Measurements from ENCODE around the gene EXOC5.

The EXOC5 gene, protein sequence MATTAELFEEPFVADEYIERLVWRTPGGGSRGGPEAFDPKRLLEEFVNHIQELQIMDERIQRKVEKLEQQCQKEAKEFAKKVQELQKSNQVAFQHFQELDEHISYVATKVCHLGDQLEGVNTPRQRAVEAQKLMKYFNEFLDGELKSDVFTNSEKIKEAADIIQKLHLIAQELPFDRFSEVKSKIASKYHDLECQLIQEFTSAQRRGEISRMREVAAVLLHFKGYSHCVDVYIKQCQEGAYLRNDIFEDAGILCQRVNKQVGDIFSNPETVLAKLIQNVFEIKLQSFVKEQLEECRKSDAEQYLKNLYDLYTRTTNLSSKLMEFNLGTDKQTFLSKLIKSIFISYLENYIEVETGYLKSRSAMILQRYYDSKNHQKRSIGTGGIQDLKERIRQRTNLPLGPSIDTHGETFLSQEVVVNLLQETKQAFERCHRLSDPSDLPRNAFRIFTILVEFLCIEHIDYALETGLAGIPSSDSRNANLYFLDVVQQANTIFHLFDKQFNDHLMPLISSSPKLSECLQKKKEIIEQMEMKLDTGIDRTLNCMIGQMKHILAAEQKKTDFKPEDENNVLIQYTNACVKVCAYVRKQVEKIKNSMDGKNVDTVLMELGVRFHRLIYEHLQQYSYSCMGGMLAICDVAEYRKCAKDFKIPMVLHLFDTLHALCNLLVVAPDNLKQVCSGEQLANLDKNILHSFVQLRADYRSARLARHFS

DNA sequence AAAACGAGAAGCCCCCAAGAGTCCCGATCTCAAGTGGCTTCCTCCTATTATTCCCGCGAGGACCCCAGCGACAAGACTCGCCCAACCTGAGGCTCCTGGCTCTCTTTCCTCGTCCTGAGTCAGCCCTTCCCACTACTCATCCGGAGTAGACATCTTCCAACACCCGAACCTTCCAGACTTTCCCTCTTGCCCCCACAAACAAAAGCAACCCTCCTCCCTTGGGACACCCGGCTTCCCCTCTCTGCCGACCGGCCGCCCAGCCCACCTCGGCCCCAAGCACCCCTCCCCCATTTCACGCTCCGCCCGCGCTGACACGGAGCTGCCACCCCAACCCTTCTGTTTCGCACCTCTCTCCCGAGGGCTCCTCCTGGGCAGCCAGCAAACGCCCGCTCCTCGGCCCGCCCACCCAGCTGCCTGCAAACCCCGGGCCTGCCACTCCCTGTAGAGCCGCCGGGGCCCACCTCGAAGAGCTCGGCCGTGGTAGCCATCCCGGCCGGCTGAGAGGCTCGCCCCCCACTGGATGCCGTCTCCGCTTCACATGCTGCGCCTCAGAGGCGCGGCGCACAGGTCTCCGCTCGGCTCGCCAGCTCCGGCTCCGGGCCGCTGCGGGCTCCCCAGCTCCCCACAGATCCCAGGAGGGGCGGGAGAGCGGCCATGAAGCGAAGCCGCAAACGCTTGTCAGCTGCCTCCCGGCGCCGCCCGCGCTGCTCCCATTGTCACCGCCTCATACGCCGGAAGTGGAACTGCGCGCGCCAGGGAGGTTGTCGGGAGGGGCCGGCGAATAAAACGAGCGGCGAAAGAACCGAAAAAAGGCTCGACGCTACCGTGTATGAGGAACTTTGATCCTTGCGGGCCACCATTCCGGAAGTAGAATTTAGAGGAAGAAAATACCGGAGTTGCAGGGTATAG, at the start of gene EXOC5, which contains the start of gene AP5M1:
TSS of gene EXOC5 (minus strand) at position 745 of the 909 bp plus-strand sequence. CDS start at position 488, 257 bp downstream.
TSS of gene AP5M1 (plus strand) at position 811 of the 909 bp plus-strand sequence. CDS start 344 bp downstream, outside the sequence.
- peak; percentile 95 for DNase-seq (ENCODE audit: low spot score)
- FAIRE-seq: peak; percentile 91

DNA sequence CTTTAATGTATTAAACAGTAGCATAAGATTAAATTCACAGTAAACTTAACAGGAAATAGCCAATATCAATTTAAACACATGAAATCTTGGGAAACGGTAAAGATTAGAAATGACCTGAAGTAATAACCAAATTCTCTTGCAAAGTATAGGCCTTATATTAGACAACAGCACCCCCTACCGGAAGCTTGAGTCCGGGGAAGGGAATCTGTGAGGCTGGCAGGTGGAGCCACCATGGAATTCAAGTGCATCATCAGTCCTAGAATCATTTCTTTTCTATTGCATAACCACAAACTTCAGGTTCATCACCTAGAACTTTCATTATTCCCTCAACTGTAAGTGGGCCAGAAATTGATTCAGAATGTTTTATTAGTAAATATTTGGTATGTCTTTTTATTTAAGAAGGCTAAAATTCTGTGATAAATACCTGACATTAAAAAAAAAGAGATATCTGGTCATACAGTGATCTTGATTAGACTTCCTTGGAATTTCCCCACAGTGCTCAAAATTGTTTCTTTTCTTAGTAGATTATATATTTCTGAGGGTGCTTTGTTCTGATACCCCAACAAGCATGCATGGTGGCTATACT, 48.6 kb upstream of the EXOC5 start:
- DNase-seq (ENCODE audit: low spot score) (peak; percentile 82), FAIRE-seq (no peak)

DNA sequence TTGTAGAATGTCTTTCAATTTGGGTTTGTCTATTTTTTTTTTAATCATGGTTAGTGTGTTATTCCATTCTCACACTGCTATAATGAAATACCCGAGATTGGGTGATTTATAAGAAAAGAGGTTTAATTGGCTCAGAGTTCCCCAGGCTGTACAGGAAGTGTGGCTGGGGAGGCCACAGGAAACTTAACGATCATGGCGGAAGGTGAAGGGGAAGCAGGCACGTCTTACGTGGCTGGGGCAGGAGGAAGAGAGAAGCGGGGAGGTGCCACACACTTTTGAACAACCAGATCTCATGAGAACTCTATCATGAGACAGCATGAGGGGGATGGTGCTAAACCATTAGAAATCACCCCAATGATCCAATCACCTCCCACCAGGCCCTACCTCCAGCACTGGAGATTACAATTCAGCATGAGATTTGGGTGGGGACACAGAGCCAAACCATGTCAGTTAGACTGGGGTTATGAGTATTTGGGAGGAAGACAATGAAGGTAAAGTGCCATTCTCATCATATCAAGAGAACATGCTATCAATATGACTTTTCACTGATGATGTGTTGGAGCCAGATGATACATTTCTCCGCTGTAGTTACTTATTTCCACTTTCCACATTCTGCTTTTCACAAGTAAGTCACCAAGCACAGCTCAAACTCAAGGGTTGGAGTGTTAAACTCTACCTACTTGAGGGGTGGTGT, 45.8 kb upstream of the EXOC5 start:
- peak; percentile 27 for FAIRE-seq

DNA sequence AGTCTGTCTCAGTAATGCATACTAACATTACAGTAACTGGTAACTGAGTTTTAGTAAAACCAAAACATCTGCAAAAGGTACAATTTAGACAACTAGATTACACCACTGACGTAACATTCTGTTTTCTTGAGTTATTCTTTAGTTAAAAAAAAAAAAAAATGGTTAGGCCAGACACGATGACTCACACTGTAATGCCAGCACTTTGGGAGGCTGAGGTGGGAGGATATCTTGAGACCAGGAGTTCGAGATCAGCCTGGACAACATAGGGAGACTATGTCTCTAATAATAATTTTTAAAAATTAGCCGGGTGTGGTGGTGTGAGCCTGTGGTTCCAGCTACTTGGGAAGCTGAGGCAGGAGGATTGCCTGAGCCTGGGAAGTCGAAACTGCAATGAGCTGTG, 34.2 kb upstream of the EXOC5 start:
- no peak for FAIRE-seq

More for the DNA sequence above, 45.8 kb upstream of the EXOC5 start:
- DNase-seq (ENCODE audit: low spot score): no peak

DNA sequence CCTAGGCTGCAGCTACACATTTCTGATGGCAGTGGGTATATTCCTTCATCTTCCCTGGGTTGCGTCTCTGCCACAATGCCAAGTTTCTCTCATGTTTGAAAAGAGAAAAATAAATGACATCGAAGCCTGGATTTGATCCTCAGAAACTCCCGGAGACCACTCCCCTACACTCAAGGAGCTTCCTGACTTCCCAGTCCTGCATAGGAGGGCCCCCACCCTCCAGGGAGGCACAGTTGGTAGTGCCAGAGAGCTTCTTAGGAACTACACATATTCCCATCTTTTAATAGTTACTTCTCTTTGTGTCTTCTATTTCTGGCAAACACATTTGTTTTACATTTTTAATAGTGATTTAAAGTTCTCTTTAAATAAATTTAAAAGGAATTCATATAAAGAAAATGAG, 30.8 kb upstream of the EXOC5 start:
- DNase-seq (ENCODE audit: low spot score): no peak
- FAIRE-seq: no peak

More for the DNA sequence above, 34.2 kb upstream of the EXOC5 start:
- no peak for DNase-seq (ENCODE audit: low spot score)

DNA sequence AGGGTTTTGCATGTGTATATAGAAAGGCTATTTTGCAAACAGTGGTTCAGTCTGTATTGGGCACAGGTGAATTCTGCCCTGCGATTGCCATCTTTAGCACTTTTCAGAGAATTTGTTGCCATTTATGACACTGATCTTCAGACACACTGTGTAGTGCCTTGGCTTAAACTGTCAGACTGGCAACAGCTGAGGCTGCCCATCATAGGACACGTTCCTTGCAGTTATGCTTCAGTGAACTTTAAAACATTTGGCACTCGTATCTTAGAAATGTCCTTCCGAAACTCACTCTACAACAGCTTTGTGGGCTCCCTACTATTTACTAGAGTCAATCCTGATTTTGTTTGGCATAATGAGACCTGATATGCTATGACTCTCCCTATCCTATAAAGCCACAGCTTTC, 29.1 kb upstream of the EXOC5 start:
- FAIRE-seq (peak; percentile 81), DNase-seq (ENCODE audit: low spot score) (no peak)

DNA sequence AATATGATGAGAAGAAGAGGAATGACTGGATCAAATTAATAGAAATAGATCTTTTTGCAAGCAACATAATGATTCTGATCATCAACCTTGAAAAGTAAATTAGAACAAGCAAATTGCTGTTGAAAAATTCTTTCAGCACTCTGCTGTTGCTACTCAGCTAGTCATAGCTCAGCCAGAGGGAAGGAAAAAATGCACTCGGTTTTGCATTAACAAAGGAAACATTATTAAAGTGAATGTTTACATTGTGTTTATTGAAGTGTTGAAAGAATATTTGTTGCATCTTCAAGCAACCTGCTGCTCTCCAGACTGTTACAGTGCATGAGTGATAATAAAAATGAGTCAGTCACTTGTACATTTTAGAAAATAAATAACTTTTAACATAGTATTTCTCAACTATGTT, 26.5 kb upstream of the EXOC5 start:
- FAIRE-seq: no peak

DNA sequence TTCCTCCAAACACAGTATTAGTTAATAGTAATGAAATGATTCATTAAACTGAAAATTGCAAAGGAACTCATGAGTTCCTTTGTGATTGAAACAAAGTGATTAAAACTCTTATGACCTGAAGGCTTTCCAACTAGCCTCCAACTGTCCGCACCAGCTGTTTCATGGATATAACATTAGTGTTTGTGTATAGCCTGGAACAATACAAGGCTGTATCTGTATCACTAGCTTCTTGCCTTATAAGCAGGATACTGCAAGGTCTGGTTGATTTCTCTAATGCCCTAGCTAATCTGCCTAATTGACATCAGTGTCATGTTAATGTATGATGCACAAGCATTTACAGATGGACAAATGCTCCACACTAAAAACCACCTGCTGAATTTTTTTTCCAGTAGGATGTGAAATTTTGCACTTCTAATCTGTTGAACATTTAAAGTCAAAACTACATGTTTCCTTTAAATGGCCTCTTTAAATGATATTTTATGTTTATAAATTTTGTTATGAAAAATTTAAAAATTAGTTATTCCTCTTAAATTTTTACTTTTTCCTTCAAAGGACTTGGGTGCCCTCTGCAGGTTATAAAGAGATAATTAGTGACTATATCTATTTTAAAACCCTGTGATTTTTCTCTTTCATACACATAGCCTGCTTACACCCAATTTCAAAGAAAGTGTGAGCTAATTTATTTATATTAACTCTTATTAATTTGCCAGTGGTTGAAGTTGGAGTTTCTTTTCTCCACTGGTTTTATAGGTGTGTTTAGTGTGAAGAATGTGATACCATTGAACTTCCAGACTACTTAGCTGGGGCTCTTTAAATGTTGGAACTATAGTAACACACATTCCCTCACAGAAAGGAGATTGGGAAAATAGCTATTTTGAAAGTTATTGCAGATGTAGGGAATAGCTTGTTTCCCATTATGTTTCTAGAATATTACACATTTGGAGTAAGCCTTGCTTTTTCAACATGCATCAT, 25.4 kb upstream of the EXOC5 start:
- DNase-seq (ENCODE audit: low spot score): no peak
- peak; percentile 56 for FAIRE-seq

More for the DNA sequence above, 26.5 kb upstream of the EXOC5 start:
- DNase-seq (ENCODE audit: low spot score): no peak

DNA sequence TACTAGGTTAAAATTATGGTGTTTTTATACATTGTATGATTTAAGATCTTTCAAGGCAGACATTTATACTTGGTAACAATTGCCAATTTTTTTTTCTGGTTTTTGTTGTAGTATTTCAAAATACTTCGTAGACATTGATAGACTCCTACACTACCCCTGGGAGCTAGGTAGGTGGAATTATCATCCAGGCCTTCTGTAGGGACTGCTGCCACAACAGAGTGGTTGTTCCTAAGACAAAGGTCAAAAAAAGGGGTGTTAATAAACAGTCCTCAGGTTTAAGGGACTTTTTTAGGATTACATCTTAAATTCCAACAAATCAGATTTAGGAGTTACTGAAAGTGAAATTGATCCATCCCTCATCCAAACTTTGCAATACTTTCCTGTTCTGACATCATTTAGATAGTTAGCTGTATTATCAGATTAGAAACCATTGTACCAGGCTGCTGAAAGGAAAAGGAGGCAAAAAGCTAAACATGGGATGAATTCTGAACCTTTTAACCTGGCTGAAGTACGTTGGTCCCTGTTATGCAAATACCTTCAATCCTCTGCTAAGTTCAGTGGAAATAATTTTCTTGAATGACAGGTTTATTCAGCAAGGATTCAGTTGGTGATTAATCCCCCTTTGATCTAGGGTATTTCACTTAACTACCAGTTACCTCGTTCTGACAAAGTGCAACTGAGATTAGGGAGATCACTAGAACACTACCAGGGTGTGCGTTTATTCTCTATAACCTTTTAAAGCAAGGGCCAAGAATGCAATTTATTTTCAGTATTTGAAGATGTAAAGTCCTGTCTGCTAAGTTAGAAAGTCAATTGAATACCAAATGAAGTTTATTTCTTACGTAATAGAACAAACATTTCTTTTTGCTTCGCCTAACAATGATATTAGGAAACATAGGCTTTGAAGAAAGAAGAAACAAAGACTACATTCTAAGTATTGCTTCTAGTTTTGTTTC, 23.3 kb upstream of the EXOC5 start:
- FAIRE-seq (peak; percentile 20), DNase-seq (ENCODE audit: low spot score) (no peak)

DNA sequence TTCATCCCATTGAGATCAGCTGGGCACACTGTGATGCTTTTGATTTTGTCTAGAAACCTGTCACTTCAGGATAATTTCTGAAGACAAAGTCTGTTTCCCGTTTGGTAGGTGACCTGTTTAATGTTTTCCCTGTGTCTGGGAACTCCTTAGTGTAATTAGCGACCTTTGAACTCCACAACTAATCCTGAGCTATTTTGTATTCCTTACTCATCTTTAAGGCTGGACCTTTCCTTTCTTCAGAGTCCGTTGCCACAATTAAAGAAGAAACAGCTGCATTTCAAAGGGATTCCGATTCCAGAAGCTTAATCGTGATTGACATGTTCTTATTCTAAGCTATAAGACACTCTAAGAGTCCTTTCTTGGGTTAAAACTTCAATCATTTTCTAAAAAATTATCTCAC, 22.0 kb upstream of the EXOC5 start:
- no peak for FAIRE-seq

DNA sequence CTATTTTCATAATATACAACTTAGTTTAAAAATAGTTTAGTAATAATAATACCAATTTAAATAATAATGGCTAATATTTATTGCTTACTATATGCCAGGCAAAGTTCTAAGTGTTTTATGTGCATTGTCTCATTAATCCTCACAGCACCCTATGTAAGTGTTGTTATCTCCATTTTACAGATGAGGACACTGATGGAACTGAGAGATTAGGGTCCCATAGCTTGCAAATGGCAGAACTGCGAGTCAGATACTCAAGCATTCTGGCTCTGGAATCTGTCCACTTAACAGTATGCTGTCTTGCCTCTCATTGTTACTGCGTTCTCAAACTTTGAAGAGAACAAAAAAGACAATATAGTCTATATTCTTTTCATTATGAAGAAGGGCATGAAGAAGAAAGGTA, 19.0 kb upstream of the EXOC5 start:
- DNase-seq (ENCODE audit: low spot score) (no peak), FAIRE-seq (no peak)

More for the DNA sequence above, 22.0 kb upstream of the EXOC5 start:
- DNase-seq (ENCODE audit: low spot score): no peak

DNA sequence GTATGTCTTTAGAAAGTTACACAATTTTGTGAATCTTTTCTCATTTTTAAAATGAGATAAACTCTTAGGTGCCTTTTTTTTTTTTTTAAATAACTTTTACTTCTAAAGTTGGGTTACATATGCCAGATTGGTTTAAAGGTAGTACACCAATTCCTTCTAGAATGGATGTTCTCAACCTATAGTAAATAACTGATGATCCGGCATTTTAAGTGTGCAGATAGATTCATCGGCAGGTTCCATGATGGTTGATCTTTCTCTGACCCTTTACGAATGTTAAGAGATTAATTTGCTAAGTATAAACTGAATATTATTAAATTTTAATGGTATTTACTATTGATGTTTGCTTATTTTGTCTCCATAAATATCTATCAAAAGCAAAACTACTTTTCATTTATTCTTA, 8.4 kb upstream of the EXOC5 start:
- DNase-seq (ENCODE audit: low spot score) (no peak), FAIRE-seq (no peak)

DNA sequence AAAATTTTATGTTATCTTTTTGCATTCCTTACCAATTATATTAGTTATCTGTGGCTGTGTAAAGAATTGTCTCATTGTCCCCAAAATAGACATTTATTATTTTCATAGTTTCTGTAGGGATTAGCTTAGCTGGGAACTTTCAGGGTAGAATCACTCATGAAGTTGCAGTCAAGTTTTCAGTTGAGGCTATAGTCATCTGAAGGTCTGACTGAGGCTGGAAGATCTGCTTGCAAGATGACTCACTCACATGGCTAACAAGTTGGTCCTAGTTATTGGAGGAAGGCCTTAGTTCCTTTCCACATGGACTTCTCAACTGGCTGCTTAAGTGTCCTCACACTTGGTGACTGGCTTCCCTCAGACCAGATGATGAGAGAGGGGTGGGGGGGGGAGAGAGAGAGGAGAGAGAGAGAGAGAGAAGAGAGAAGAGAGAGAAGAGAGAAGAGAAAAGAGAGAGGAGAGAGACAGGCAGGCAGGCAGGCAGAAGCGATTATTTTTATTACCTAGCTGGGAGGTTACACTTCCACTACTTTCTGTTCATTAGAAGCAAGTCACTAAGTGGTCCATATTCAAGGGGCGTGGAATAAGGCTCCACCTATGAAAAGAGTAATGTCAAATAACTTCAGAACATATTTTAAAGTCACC, 6.4 kb upstream of the EXOC5 start:
- no peak for DNase-seq (ENCODE audit: low spot score)
- FAIRE-seq: peak; percentile 44

DNA sequence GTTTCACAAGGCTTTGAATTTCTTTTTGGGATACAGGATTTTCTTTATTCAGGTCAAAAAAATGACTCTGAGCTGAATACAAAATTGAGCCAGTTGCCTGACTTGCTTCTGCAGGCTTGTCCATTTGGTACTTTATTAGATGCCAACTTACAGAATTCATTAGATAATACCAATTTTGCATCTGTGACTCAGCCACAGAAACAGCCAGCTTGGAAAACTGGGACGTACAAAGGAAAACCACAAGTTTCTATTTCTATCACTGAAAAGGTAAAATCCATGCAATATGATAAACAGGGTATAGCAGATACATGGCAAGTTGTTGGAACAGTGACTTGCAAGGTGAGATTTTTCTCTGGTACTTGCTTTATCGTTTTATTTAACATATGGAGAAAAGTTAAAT, 5.8 kb upstream of the EXOC5 start:
- FAIRE-seq (peak; percentile 32), DNase-seq (ENCODE audit: low spot score) (no peak)

DNA sequence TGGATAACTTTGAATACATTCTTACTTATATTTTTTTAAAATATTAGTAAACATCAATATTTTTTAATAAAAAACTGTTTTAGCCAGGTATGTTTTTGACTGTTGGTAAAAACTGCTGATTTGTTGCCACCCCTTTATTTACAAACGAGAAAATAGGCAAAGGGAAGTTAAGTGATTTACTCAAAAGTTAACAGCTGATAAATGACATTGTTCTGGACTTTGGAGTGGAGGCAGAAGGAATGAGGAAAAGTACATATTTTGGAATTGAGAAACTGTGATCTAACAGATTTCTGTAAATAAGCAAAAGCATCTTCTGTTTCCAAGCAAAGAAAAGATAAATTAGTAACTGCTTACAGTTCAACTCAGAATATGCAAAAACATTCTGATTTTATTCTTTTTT, 4.5 kb upstream of the EXOC5 start:
- FAIRE-seq (no peak), DNase-seq (ENCODE audit: low spot score) (no peak)

DNA sequence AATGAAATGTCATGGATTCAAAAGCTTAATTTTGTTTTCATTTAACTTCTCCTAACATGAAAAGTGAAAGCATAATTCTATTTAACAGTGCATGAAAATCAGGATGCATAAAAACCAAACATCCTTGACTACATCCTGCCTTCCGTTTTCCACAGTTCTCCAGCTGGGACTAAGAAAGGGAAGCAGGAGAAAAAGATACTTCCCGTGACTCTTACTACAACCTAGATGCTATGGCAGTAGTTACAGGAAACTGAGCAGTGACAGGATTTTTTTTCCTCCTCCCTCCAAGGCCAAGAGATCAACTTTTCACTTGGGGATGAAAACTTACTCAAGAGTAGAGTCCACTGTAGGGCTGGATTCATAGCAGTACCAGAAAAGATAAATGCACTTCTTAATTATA, 2.6 kb downstream of the EXOC5 start:
- no peak for DNase-seq (ENCODE audit: low spot score)
- FAIRE-seq: no peak

DNA sequence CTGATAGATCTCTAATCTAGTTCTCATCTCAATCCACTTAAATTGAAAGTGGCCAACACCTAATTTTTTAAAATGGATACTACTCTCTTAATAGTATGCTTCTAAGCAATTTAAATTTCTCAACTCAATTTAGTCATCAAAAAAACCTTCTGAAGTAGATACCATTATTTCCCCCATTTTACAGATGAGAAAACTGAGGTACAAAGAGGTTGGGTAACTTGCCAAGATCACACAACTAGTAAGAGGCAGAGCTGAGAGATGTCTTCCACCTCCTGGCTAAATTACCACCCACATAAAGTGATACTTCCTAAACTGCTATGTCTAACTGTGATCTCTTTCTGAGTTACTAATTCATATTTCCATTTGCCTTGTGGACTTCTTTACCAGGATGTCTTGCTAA, 6.6 kb downstream of the EXOC5 start:
- peak; percentile 23 for FAIRE-seq

DNA sequence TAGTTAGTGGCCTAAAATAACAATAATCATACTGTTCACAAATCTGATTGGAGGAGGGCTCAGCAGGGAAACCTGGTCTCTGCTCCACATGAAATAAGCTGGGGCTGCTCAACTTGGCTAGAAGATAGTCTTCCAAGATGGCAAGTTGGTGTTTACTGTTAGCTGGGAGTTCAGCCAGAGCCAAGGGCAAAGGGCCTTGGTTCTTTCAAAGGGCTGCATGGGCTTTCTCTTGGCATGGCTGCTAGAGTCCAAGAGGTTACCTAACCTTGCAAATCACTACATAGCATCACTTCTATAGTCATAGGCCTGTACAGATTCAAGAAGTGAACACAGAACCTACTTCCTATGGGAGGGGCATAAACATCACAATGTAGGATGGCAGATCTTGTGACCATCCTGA, 7.1 kb downstream of the EXOC5 start:
- DNase-seq (ENCODE audit: low spot score) (no peak), FAIRE-seq (no peak)

More for the DNA sequence above, 6.6 kb downstream of the EXOC5 start:
- DNase-seq (ENCODE audit: low spot score): no peak

Data from urothelium cell line (cell line).